NCI-H526 treated with DMSO at 0.1 percent for 48 hours (cell line): Measurements from ENCODE around the gene TNS4.

Experiments
- DNase-seq: peaks from one replicate; lab custom pipeline; 2025; lab: John Stamatoyannopoulos, UW

TNS4 gene

GRCh38 chr17:40437095-40437732 lies 64.2 kb downstream of the TNS4 start:
- no peak for DNase-seq

- no peak for DNase-seq
Measured at GRCh38 chr17:40436636-40437035, 64.8 kb downstream of the TNS4 start.

- no peak for DNase-seq
Measured at GRCh38 chr17:40433551-40434415, 67.6 kb downstream of the TNS4 start.

- no peak for DNase-seq
Measured at GRCh38 chr17:40432864-40433528, 68.4 kb downstream of the TNS4 start.

GRCh38 chr17:40431231-40431602 lies 70.2 kb downstream of the TNS4 start:
- no peak for DNase-seq

GRCh38 chr17:40430272-40431230 lies 70.9 kb downstream of the TNS4 start:
- no peak for DNase-seq

- DNase-seq = no peak
Measured at GRCh38 chr17:40427002-40427491, 74.4 kb downstream of the TNS4 start.
